Measurements from ENCODE around the gene ANKLE2. TPM values are rescaled to one million over a fixed set of nuclear protein-coding genes. Genes with fewer than 3 reads are reported as not detected.

Gene ANKLE2
- total and polyA plus RNA-seq, 4 donors: 8.4 to 24.1 (median 15.4) TPM

DNA sequence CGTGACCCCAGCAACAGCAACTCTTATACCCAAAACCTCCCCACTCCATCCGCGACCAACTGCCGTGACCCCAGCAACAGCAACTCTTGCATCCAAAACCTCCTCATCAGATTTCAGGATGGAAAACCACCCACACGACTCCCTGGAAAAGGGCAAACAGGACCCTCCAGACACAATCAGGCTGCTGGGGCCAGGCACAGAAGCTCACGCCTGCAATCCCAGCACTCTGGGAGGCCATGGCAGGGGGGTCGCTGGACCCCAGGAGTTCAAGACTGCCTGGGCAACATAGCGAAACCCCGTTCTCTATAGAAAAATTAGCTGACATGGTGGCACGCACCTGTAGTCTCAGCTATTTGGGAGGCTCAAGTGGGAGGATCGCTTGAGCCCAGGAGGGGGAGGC, 31.3 kb downstream of the ANKLE2 start (continued):
- TF ChIP-seq, protein P1, sequence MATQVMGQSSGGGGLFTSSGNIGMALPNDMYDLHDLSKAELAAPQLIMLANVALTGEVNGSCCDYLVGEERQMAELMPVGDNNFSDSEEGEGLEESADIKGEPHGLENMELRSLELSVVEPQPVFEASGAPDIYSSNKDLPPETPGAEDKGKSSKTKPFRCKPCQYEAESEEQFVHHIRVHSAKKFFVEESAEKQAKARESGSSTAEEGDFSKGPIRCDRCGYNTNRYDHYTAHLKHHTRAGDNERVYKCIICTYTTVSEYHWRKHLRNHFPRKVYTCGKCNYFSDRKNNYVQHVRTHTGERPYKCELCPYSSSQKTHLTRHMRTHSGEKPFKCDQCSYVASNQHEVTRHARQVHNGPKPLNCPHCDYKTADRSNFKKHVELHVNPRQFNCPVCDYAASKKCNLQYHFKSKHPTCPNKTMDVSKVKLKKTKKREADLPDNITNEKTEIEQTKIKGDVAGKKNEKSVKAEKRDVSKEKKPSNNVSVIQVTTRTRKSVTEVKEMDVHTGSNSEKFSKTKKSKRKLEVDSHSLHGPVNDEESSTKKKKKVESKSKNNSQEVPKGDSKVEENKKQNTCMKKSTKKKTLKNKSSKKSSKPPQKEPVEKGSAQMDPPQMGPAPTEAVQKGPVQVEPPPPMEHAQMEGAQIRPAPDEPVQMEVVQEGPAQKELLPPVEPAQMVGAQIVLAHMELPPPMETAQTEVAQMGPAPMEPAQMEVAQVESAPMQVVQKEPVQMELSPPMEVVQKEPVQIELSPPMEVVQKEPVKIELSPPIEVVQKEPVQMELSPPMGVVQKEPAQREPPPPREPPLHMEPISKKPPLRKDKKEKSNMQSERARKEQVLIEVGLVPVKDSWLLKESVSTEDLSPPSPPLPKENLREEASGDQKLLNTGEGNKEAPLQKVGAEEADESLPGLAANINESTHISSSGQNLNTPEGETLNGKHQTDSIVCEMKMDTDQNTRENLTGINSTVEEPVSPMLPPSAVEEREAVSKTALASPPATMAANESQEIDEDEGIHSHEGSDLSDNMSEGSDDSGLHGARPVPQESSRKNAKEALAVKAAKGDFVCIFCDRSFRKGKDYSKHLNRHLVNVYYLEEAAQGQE (IDR thresholded peaks at IDR 0.05): no peak
- TF ChIP-seq YY1 (IDR thresholded peaks at IDR 0.05): no peak
- TF ChIP-seq, protein P2, sequence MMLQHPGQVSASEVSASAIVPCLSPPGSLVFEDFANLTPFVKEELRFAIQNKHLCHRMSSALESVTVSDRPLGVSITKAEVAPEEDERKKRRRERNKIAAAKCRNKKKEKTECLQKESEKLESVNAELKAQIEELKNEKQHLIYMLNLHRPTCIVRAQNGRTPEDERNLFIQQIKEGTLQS (IDR thresholded peaks at IDR 0.05): no peak
- TF ChIP-seq HNF4A (conservative IDR thresholded peaks at IDR 0.05): no peak
- TF ChIP-seq MAX (IDR thresholded peaks at IDR 0.05): no peak
- no peak for TF ChIP-seq FOXA2 (IDR thresholded peaks at IDR 0.05)
- no peak for TF ChIP-seq NR2F2 (IDR thresholded peaks at IDR 0.05)

GRCh38 chr12:132729541-132730320, 31.9 kb downstream of the ANKLE2 start:
- no peak overlapping the region for H3K27ac ChIP-seq (ENCODE audit: low read depth in 1 of 2, low read length in 2 of 2)
- DNase-seq (ENCODE audit: low spot score): no peak
- H3K4me1 ChIP-seq (ENCODE audit: control insufficient read depth in 4 of 4, insufficient read depth in 4 of 4, low read length in 3 of 4): no peaks in the 10 kb centered on the region
- H3K9me3 ChIP-seq (ENCODE audit: control insufficient read depth in 4 of 4, low read length in 3 of 4): no peaks in the 10 kb centered on the region
- TF ChIP-seq FOXA2 (IDR thresholded peaks at IDR 0.05) (no peak), GABPA (IDR thresholded peaks at IDR 0.05 in 1 of 2, conservative IDR thresholded peaks at IDR 0.05 in 1 of 2) (no peak), SP1 (IDR thresholded peaks at IDR 0.05) (no peak), NR2F2 (IDR thresholded peaks at IDR 0.05) (no peak), HNF4G (IDR thresholded peaks at IDR 0.05) (no peak), EGR1 (IDR thresholded peaks at IDR 0.05; ENCODE audit: low read depth in 2 of 2) (no peak)
- H3K9ac ChIP-seq (ENCODE audit: low read depth in 1 of 2, low read length in 2 of 2): no peak overlapping the region
- H3K36me3 ChIP-seq (ENCODE audit: control insufficient read depth in 4 of 4, insufficient read depth in 3 of 4, low read depth in 1 of 4, low read length in 3 of 4): peaks cover 19 to 83% (median 53%) of the 10 kb centered on the region in 4 donors
- no peak overlapping the region for H3K4me3 ChIP-seq (ENCODE audit: low read depth in 1 of 3, low read length in 3 of 3)
- H3K27me3 ChIP-seq (ENCODE audit: control insufficient read depth in 4 of 4, insufficient read depth in 4 of 4, low read length in 3 of 4): no peaks in the 10 kb centered on the region
- 90% methylated on average over 24 of the region's 24 CpGs for WGBS

- H3K4me1 ChIP-seq (ENCODE audit: control insufficient read depth in 4 of 4, insufficient read depth in 4 of 4, low read length in 3 of 4): no peaks in the 10 kb centered on the region
- H3K36me3 ChIP-seq (ENCODE audit: control insufficient read depth in 4 of 4, insufficient read depth in 3 of 4, low read depth in 1 of 4, low read length in 3 of 4): peaks cover 14 to 84% (median 46%) of the 10 kb centered on the region in 4 donors
- H3K9me3 ChIP-seq (ENCODE audit: control insufficient read depth in 4 of 4, low read length in 3 of 4): no peaks in the 10 kb centered on the region
- H3K27ac ChIP-seq (ENCODE audit: low read depth in 1 of 2, low read length in 2 of 2): no peak overlapping the region
- no peak overlapping the region for H3K9ac ChIP-seq (ENCODE audit: low read depth in 1 of 2, low read length in 2 of 2)
- no peak overlapping the region for H3K4me3 ChIP-seq (ENCODE audit: low read depth in 1 of 3, low read length in 3 of 3)
- TF ChIP-seq HNF4A (conservative IDR thresholded peaks at IDR 0.05) (no peak), RAD21 (IDR thresholded peaks at IDR 0.05) (no peak), NR2F2 (IDR thresholded peaks at IDR 0.05) (no peak), TAF1 (conservative IDR thresholded peaks at IDR 0.05) (no peak), HNF4G (IDR thresholded peaks at IDR 0.05) (no peak), SP1 (IDR thresholded peaks at IDR 0.05) (no peak), EGR1 (IDR thresholded peaks at IDR 0.05; ENCODE audit: low read depth in 2 of 2) (no peak), FOXA2 (IDR thresholded peaks at IDR 0.05) (no peak), RXRA (IDR thresholded peaks at IDR 0.05) (no peak), YY1 (IDR thresholded peaks at IDR 0.05) (no peak), FOXA1 (IDR thresholded peaks at IDR 0.05) (no peak), GABPA (IDR thresholded peaks at IDR 0.05 in 1 of 2, conservative IDR thresholded peaks at IDR 0.05 in 1 of 2) (no peak)
- TF ChIP-seq, protein P3, sequence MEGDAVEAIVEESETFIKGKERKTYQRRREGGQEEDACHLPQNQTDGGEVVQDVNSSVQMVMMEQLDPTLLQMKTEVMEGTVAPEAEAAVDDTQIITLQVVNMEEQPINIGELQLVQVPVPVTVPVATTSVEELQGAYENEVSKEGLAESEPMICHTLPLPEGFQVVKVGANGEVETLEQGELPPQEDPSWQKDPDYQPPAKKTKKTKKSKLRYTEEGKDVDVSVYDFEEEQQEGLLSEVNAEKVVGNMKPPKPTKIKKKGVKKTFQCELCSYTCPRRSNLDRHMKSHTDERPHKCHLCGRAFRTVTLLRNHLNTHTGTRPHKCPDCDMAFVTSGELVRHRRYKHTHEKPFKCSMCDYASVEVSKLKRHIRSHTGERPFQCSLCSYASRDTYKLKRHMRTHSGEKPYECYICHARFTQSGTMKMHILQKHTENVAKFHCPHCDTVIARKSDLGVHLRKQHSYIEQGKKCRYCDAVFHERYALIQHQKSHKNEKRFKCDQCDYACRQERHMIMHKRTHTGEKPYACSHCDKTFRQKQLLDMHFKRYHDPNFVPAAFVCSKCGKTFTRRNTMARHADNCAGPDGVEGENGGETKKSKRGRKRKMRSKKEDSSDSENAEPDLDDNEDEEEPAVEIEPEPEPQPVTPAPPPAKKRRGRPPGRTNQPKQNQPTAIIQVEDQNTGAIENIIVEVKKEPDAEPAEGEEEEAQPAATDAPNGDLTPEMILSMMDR (IDR thresholded peaks at IDR 0.05; ENCODE audit: low read depth, low read length, missing input control): no peak
- TF ChIP-seq, protein P2 (IDR thresholded peaks at IDR 0.05): no peak
- TF ChIP-seq, protein P1 (IDR thresholded peaks at IDR 0.05): no peak
- DNase-seq (ENCODE audit: low spot score): no peak
- H3K27me3 ChIP-seq (ENCODE audit: control insufficient read depth in 4 of 4, insufficient read depth in 4 of 4, low read length in 3 of 4): no peaks in the 10 kb centered on the region
- WGBS: 97% methylated on average over 7 of the region's 7 CpGs
Measured at GRCh38 chr12:132728502-132728901, 33.1 kb downstream of the ANKLE2 start.
